Heart right ventricle (tissue), 16 donors: ENCODE measurements around the gene SYNDIG1. TPM values are rescaled to one million over a fixed set of nuclear protein-coding genes. Genes with fewer than 3 reads are reported as not detected.

Experiments used
- ATAC-seq, 8 donors: fragments of 200-7000 bp; cut with Tn5 transposase; one replicate each; pipeline ENCODE4 v1.9.1; 2020; ENCODE audit warnings: mild to moderate bottlenecking in 8 of 8, moderate library complexity in 8 of 8, moderate number of reproducible peaks in 1 of 8
- DNase-seq, 2 donors: peaks; one replicate each; pipeline ENCODE4 v3.0.0-alpha.2; 2020
- H3K27ac ChIP-seq, 10 donors: fragments of 200-600 bp; sonication (generic) in 2 of 10; one replicate each; pipeline versions ENCODE4 v1.5.0 to v1.8.0; 2020 to 2022; ENCODE audit warnings: mild to moderate bottlenecking in 3 of 10
- H3K27me3 ChIP-seq, 7 donors: fragments of 200-600 bp; one replicate each; pipeline ENCODE4 v1.8.0; 2021 to 2022; ENCODE audit warnings: mild to moderate bottlenecking in 2 of 7
- H3K36me3 ChIP-seq, 9 donors: fragments of 200-600 bp; sonication (generic) in 1 of 9; one replicate each; pipeline versions ENCODE4 v1.5.0 to v1.8.0; 2020 to 2022; ENCODE audit warnings: mild to moderate bottlenecking in 2 of 9
- H3K4me1 ChIP-seq, 9 donors: fragments of 200-600 bp; sonication (generic) in 1 of 9; one replicate each; pipeline versions ENCODE4 v1.5.0 to v1.8.0; 2020 to 2022; ENCODE audit warnings: mild to moderate bottlenecking in 4 of 9
- H3K4me3 ChIP-seq, 10 donors: fragments of 200-600 bp; sonication (generic) in 2 of 10; one replicate each; pipeline versions ENCODE4 v1.5.0 to v1.8.0; 2020 to 2022; ENCODE audit warnings: mild to moderate bottlenecking in 7 of 10, moderate library complexity in 2 of 10
- H3K9me3 ChIP-seq, 11 donors: fragments of 200-600 bp in 10 of 11; sonication (generic) in 2 of 11; one replicate each; pipeline versions ENCODE4 v1.5.0 to v1.8.0; 2013 to 2022; ENCODE audit warnings: mild to moderate bottlenecking in 2 of 11, control low read depth in 1 of 11, moderate library complexity in 1 of 11
- WGBS, 2 donors: extraction: QIAGEN DNeasy Blood & Tissue Kit; methylation state at CpG; one replicate each; pipeline ENCODE4 v1.1.7; 2013; ENCODE audit warnings: inconsistent platforms in 1 of 2; 5-methylcytosine and 5-hydroxymethylcytosine counted together
- intact Hi-C, 10 donors: fragments of 100-400 bp; cut with DNase I; formaldehyde crosslinking; loops; one replicate each; pipeline versions ENCODE4 v1.11.1 to v1.14.2; 2022
- polyA plus RNA-seq, 2 donors: library from polyadenylated mRNA; stranded (reverse); fragments of 200-250 nt; gene quantifications; one replicate each; pipeline ENCODE4 v1.2.3, GENCODE V29; 2013
- total RNA-seq, 10 donors: library from RNA; stranded (reverse); fragmentation: NEBNext Ultra II Directional in 3 of 10; extraction: Animal tissue kit (Norgen Biotek cat#: 25700) in 3 of 10; gene quantifications; one replicate each; pipeline versions ENCODE4 v1.2.1 to v1.2.4, GENCODE V29; 2021 to 2023
- TF ChIP-seq, protein P1 (sequence below), 9 donors: fragments of 200-600 bp; sonication (generic) in 2 of 9; IDR thresholded peaks; one replicate each; pipeline versions ENCODE4 v1.5.0 to v1.8.0; 2021 to 2022; ENCODE audit warnings: antibody characterized with exemption in 9 of 9, mild to moderate bottlenecking in 5 of 9, moderate library complexity in 1 of 9
- donor health status: Arrhythmogenic right ventricular cardiomyopathy.
- donor health status: ischemic (EF 13 %, LVEDD 7.1; RV severe dilation, severe dysfunction).
- donor health status: healthy with polysubstance abuse.
- donor health status: DM: no; HTN: yes; CAD: no.
- donor health status: DM: no; HTN: no; CAD: no.
- donor health status: ischemic (EF 25% LVEDD 6.9; RV normal size, moderate dysfunction).
- donor health status: ischemic (EF 25% LVEDD 5.7; RV mildly dilated, moderate dysfunction).
- donor health status: healthy.
- donor health status: DM: yes; HTN: yes; CAD: no.
- donor health status: Ischemic cardiomyopathy.
- donor health status: ischemic (EF 35%, LVEDD 5.7; RV mildly dilated, moderate dysfunction).
- donor health status: nonischemic (EF 11% LVEDD 7.7; RV severe dilation, severe dysfunction).
- donor health status: DM: yes; HTN: yes; CAD: no.
- donor health status: PGD.
- donor health status: ischemic (EF 29% LVEDD 5.4; RV normal size, mild dysfunction).
- donor health status: nonischemic (EF 23%, LVEDD 6.1; RV moderate dilation, normal function).

The SYNDIG1 gene
- total and polyA plus RNA-seq, 12 donors: 8.6 to 34.7 (median 19.9) TPM

- H3K36me3 ChIP-seq: no peaks in the 10 kb centered on the region
- H3K27me3 ChIP-seq: no peaks in the 10 kb centered on the region
- H3K27ac ChIP-seq: no peak overlapping the region
- H3K9me3 ChIP-seq: no peaks in the 10 kb centered on the region
- 78 to 90% methylated on average over 4 of the region's 4 CpGs for WGBS, 2 donors
- H3K4me3 ChIP-seq: no peak overlapping the region
- peaks cover 0 to 10% (median 0%) of the 10 kb centered on the region in 9 donors for H3K4me1 ChIP-seq
- DNase-seq: no peak
- intact Hi-C loops: loop anchor here in 1 of 10 donors (10.0 kb wide), 1 partner anchor 132 kb away; no protein-coding TSS in a partner anchor
- TF ChIP-seq, protein P1, sequence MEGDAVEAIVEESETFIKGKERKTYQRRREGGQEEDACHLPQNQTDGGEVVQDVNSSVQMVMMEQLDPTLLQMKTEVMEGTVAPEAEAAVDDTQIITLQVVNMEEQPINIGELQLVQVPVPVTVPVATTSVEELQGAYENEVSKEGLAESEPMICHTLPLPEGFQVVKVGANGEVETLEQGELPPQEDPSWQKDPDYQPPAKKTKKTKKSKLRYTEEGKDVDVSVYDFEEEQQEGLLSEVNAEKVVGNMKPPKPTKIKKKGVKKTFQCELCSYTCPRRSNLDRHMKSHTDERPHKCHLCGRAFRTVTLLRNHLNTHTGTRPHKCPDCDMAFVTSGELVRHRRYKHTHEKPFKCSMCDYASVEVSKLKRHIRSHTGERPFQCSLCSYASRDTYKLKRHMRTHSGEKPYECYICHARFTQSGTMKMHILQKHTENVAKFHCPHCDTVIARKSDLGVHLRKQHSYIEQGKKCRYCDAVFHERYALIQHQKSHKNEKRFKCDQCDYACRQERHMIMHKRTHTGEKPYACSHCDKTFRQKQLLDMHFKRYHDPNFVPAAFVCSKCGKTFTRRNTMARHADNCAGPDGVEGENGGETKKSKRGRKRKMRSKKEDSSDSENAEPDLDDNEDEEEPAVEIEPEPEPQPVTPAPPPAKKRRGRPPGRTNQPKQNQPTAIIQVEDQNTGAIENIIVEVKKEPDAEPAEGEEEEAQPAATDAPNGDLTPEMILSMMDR (IDR thresholded peaks at IDR 0.05): no peak
- ATAC-seq: no peak
Measured at GRCh38 chr20:24637087-24637486, 167.7 kb downstream of the SYNDIG1 start.

GRCh38 chr20:24637941-24638340, 168.5 kb downstream of the SYNDIG1 start:
- H3K27ac ChIP-seq: no peak overlapping the region
- intact Hi-C loops: loop anchor here in 1 of 10 donors (10.0 kb wide), 1 partner anchor 133 kb away; no protein-coding TSS in a partner anchor
- TF ChIP-seq, protein P1 (IDR thresholded peaks at IDR 0.05): no peak
- H3K36me3 ChIP-seq: no peaks in the 10 kb centered on the region
- no peak for ATAC-seq
- no peaks in the 10 kb centered on the region for H3K27me3 ChIP-seq
- H3K4me3 ChIP-seq: no peak overlapping the region
- no peak for DNase-seq
- 86 to 87% methylated on average over 6 of the region's 6 CpGs for WGBS, 2 donors
- H3K4me1 ChIP-seq: peaks cover 0 to 10% (median 0%) of the 10 kb centered on the region in 9 donors
- H3K9me3 ChIP-seq: peaks cover 0 to 6% (median 0%) of the 10 kb centered on the region in 11 donors

GRCh38 chr20:24638591-24639548, 169.4 kb downstream of the SYNDIG1 start:
- Histone ChIP-seq H3K4me1 (peaks cover 0 to 10% (median 0%) of the 10 kb centered on the region in 9 donors), H3K9me3 (peaks cover 0 to 15% (median 4%) of the 10 kb centered on the region in 11 donors), H3K27me3 (no peaks in the 10 kb centered on the region), H3K4me3 (no peak overlapping the region), H3K27ac (no peak overlapping the region), H3K36me3 (no peaks in the 10 kb centered on the region)
- ATAC-seq (peak in 1 of 8 donors; percentile 14), DNase-seq (no peak)
- TF ChIP-seq, protein P1 (IDR thresholded peaks at IDR 0.05): no peak
- intact Hi-C loops: loop anchor here in 1 of 10 donors (10.0 kb wide), 1 partner anchor 134 kb away; no protein-coding TSS in a partner anchor
- 64 to 67% methylated on average over 12 of the region's 12 CpGs for WGBS, 2 donors

GRCh38 chr20:24640276-24640675, 170.8 kb downstream of the SYNDIG1 start:
- TF ChIP-seq, protein P1 (IDR thresholded peaks at IDR 0.05): no peak
- DNase-seq (no peak), ATAC-seq (no peak)
- intact Hi-C loops: no loop called here
- H3K9me3 ChIP-seq: peaks cover 0 to 22% (median 6%) of the 10 kb centered on the region in 11 donors
- H3K4me1 ChIP-seq: no peaks in the 10 kb centered on the region
- no peak overlapping the region for H3K27ac ChIP-seq
- 71 to 79% methylated on average over 2 of the region's 2 CpGs for WGBS, 2 donors
- no peaks in the 10 kb centered on the region for H3K36me3 ChIP-seq
- no peak overlapping the region for H3K4me3 ChIP-seq
- H3K27me3 ChIP-seq: no peaks in the 10 kb centered on the region
